GM21619 (cell line): Measurements from ENCODE around the gene CASP8.

Source experiments
- ATAC-seq: cut with Tn5 transposase; IDR thresholded peaks from one replicate; pipeline ENCODE4 v1.9.1; 2021; ENCODE audit not compliant: unreplicated experiment

The CASP8 gene

DNA sequence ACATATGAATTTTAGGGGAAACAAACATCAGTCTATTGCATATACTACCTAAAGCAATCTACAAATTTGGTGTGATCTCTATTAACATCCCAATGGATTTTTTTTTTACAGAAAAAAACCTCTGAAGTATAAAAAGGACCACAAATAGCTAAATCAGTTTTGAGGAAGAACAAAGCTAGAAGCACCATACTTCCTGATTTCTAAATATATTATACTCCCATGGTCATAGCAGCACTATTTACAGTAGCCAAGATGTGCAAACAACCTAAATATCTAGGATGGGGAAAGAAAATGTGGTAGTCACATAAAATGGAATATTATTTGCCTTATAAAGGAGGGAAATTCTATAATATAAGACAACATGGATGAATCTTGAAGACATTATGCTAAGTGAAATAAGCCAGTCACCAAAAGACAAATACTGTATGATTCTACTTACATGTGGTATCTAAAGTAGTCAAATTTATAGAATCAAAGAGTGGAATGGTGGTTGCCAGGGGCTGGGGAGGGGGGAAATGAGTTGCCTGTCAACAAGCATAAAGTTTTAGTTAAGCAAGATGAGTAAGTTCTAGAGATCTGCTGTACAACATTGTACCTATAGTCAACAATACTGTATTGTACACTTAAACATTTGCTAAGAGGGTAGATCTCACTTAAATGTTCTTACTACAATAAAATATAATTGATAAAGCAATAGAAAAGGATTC is 17.6 kb upstream of the CASP8 start:
- ATAC-seq: no peak

DNA sequence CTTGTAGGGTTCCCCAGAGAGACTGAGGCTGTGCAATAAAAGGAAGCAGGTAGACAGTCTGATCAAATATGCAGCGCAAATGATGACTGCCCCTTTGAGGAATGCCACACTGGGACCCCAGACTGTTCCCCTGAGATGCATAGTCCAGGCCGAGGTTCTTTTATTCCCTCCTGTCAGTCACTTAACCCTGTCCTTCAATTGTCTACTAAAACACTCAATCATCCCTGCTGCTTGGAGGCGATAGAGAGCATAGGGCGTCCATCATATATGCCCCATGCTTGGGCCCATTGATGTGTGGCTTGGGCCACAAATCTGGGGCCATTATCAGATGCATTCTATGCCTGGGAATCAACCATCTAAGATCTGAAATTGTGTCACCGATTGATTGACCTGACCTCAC is 15.5 kb upstream of the CASP8 start:
- ATAC-seq: no peak

DNA sequence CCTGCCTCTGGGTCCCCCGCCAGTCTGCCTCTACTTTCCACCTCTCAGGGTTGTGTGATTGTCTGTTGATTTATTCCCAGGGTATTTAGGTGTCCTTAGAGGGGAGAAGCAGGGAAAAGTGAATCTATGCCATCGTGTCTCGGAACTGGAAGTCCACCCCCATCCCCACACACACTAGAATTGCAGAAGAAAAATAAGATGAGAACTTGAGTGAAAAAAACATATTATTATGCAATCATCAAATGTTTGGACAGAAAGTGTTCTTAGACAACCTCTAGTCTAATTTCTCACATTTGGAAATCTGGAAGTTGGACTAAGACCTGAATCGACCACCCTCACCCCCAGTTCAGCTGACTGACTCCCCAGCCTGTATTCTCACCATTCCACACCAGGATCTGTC is 14.1 kb upstream of the CASP8 start:
- ATAC-seq: no peak

GRCh38 chr2:201248288-201248844 is 12.0 kb upstream of the CASP8 start:
- ATAC-seq: peak; percentile 43

- no peak for ATAC-seq
Observed at GRCh38 chr2:201249889-201250288, 10.4 kb upstream of the CASP8 start.

GRCh38 chr2:201250741-201251140 is 9.6 kb upstream of the CASP8 start:
- no peak for ATAC-seq

DNA sequence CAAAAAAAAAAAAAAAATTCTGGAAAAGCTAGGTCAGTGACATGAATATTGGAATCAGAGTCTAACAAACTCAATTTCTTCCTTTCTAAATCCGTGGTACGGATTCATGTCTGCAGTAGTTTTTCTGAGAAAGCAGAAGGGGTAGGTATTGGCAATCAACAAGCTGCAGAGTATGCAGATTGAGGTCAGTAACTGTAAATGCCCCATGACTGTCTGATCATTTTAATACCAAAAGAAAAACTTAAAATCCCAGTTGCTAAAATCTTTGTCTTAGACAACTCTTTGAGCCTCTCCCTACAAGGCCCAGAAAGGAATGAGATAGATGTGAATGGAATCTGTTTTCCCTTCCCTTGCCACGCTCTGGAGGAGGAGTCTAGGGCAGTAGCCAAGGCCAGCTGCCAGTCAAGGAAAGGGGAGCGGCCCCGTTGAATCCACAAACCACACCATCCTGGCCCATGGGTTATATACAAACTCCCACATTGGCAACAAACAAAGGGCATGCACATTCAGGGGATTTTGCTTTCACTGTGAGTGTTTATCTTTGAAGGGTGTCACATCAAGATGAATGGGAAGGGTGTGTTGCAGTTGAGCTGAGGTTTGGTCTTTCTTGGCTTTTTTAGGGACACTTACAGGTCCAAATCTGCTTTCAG is 6.1 kb upstream of the CASP8 start:
- ATAC-seq: no peak

GRCh38 chr2:201255408-201256033 is 4.8 kb upstream of the CASP8 start:
- no peak for ATAC-seq

DNA sequence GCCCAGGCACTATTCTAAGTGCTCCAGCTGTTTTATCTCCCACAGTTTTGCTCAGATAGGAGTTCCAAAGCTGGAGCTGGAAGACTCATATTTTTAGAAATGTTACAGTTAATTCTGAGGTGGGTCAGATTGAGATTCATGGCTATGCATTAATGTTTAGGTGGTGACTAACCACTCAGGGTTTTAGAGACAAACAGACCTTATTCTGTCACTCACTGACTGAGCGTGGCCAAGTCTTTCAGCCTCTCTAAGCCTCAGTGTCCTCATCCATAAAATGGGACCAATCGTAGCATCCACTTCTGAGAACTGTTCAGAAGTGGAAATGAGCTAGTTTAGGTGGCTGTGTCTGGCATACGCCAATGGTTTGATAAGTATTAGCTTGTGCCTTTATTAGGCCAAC is 4.3 kb upstream of the CASP8 start:
- ATAC-seq: no peak

DNA sequence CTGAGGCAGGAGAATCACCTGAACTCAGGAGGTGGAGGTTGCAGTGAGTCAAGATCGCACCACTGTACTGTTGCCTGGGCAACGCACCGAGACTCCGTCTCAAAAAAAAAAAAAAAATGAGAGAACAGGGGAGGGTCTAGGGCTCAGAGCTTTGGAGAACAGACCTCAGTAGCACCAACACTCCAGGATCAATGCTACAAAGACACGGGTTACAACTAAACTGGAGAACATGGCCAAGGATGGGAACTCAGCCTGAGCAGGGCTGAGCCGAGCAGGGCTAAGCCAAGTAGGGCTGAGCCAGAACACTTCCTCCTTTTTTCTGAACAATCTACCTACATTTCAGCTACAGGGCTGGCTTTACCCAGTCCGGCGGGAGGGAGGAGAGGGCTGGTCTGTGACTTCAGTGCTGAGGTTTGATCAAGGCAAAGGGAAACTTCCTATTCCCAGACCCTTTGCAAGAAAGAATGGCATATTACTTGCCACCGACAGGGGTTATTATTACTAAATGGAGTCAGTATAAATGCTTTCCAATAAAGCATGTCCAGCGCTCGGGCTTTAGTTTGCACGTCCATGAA is 2.9 kb upstream of the CASP8 start:
- peak; percentile 41 for ATAC-seq

GRCh38 chr2:201257956-201258665 is 2.2 kb upstream of the CASP8 start:
- ATAC-seq: peak; percentile 60

GRCh38 chr2:201258666-201259615 is 1.4 kb upstream of the CASP8 start:
- ATAC-seq: no peak

- no peak for ATAC-seq
Observed at GRCh38 chr2:201261471-201261870, 1.1 kb downstream of the CASP8 start.

DNA sequence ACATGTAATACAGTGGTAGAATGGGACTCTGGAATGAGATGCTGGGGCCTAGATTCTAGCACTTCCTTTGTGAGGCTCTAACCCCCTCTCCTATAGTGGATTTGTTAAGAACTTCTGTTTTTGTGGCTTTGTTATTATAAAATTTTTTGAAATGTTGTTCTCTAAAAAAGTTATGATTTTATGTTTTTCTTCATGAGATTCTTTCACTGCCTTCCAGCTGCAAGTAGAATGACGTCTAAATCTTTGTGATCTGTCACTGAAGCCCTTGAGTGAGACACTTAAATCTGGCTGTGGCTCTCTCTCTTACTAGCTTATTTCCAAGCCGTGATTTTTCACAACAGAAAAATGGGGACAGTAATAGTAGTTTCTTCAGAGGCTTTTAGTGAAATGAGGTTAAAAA is 1.6 kb downstream of the CASP8 start:
- ATAC-seq: no peak

GRCh38 chr2:201262718-201263117 is 2.4 kb downstream of the CASP8 start:
- no peak for ATAC-seq

DNA sequence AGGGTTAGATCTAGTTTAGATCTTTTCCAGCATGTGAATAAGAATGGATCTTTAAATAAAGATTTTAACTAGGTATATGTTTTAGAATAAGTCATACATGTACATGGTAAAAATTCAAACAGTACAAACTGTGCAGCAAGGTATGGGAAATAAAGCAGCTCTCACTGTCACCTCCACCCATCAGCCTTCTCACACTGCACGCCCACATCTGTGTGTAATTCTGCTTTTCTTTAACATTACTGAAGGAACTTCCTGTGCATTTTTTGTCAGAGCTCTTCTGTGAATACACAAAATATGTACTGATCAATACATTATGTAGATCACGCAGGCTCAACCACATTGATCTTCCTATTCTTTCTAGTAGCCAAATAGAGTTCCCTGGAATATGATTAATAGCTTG is 3.4 kb downstream of the CASP8 start:
- ATAC-seq: no peak

GRCh38 chr2:201264472-201265173 is 4.3 kb downstream of the CASP8 start:
- ATAC-seq: no peak

- ATAC-seq: no peak
Observed at GRCh38 chr2:201266629-201267028, 6.3 kb downstream of the CASP8 start.

- no peak for ATAC-seq
Observed at GRCh38 chr2:201267278-201268030, 7.1 kb downstream of the CASP8 start.
